A673 (cell line): ENCODE data around the gene ERBB2. TPM values are rescaled to one million over a fixed set of nuclear protein-coding genes. Genes with fewer than 3 reads are reported as not detected.

Source experiments
- BruUV-seq: library from RNA; stranded (reverse); fragments of 400-500 nt; replicated peaks from 2 replicates; lab custom pipeline; 2021; lab: Mats Ljungman, UMichigan
- CTCF ChIA-PET: fragments of 300-600 bp; sonication (Branson Sonifier 250); formaldehyde crosslinking; loops from one replicate; lab custom pipeline; 2022; ENCODE audit warnings: antibody characterized with exemption; lab: Charles Lee
- POLR2A ChIA-PET: fragments of 300-600 bp; sonication (Branson Sonifier 250); formaldehyde crosslinking; loops from one replicate; lab custom pipeline; 2022; ENCODE audit warnings: antibody characterized with exemption; ENCODE audit not compliant: low non-redundant PET; lab: Charles Lee
- DNase-seq: peaks from one replicate; pipeline ENCODE4 v3.0.0-alpha.2; 2015; ENCODE audit warnings: low spot score
- H3K27ac ChIP-seq: fragments of 200-600 bp; sonication (generic); 2 replicates; pipeline ENCODE4 v1.5.1; 2016; ENCODE audit warnings: mixed run types, low read depth, mild to moderate bottlenecking, mixed read lengths, antibody characterized with exemption, low read length; ENCODE audit not compliant: poor library complexity, severe bottlenecking
- H3K27me3 ChIP-seq: fragments of 200-600 bp; sonication (generic); replicated peaks from 2 replicates; pipeline ENCODE4 v1.6.1; 2017; ENCODE audit warnings: mixed run types, low read depth, mild to moderate bottlenecking, mixed read lengths, antibody characterized with exemption, low read length; ENCODE audit not compliant: insufficient read depth, poor library complexity
- H3K36me3 ChIP-seq: fragments of 200-600 bp; sonication (generic); 2 replicates; pipeline ENCODE4 v1.6.1; 2016; ENCODE audit warnings: mixed run types, mild to moderate bottlenecking, mixed read lengths, antibody characterized with exemption, low read length; ENCODE audit not compliant: insufficient read depth, poor library complexity, severe bottlenecking
- H3K4me1 ChIP-seq: fragments of 200-600 bp; sonication (generic); 2 replicates; pipeline ENCODE4 v1.6.1; 2017; ENCODE audit warnings: mixed run types, mild to moderate bottlenecking, mixed read lengths, antibody characterized with exemption, low read length; ENCODE audit not compliant: insufficient read depth, poor library complexity, severe bottlenecking
- H3K4me3 ChIP-seq: fragments of 200-600 bp; sonication (generic); 2 replicates; pipeline ENCODE4 v1.5.1; 2016; ENCODE audit warnings: low read depth, mixed run types, mild to moderate bottlenecking, mixed read lengths, low read length; ENCODE audit not compliant: poor library complexity, severe bottlenecking
- H3K9me3 ChIP-seq: fragments of 200-600 bp; sonication (generic); 2 replicates; pipeline ENCODE4 v1.6.1; 2016; ENCODE audit warnings: mixed run types, low read depth, mild to moderate bottlenecking, mixed read lengths, antibody characterized with exemption, low read length; ENCODE audit not compliant: poor library complexity, severe bottlenecking
- CTCF ChIP-seq: fragments of 300-800, 200-600 bp; sonication (generic); conservative IDR thresholded peaks from 2 replicates; pipeline ENCODE4 v1.5.1; 2017; ENCODE audit warnings: low read depth, mild to moderate bottlenecking, antibody characterized with exemption, low read length, moderate library complexity, mixed read lengths
- EZH2 ChIP-seq: fragments of 200-600 bp; sonication (generic); IDR thresholded peaks from 2 replicates; pipeline ENCODE4 v1.6.1; 2017; ENCODE audit warnings: borderline replicate concordance, low read depth, mild to moderate bottlenecking, mixed read lengths, antibody characterized with exemption, low read length; ENCODE audit not compliant: poor library complexity, severe bottlenecking
- intact Hi-C: fragments of 100-400 bp; cut with micrococcal nuclease; formaldehyde crosslinking; loops from one replicate; pipeline ENCODE4 v1.10.0; 2022; ENCODE audit not compliant: unreplicated experiment
- total RNA-seq: library from RNA; stranded (reverse); gene quantifications from 2 replicates; pipeline ENCODE4 v1.2.3, GENCODE V29; 2021

The ERBB2 gene
- total RNA-seq, 1 experiment from 2014 or later: 11.1 TPM

GRCh38 chr17:39673335-39674081, 26.4 kb upstream of the ERBB2 start:
- H3K36me3 ChIP-seq: no peaks in the 10 kb centered on the region
- no peak overlapping the region for H3K4me3 ChIP-seq
- no peak for DNase-seq
- intact Hi-C loops: no loop called here
- H3K9me3 ChIP-seq: no peaks in the 10 kb centered on the region
- H3K27me3 ChIP-seq: no peaks in the 10 kb centered on the region
- BruUV-seq: no TSS peak
- H3K4me1 ChIP-seq: no peaks in the 10 kb centered on the region
- H3K27ac ChIP-seq: no peak overlapping the region
- CTCF ChIA-PET: interaction anchor here (0.5 kb wide), 1 partner anchor 428 kb away, joined by 4 read pairs; no protein-coding TSS in a partner anchor
- no peak for TF ChIP-seq EZH2
- TF ChIP-seq CTCF: no peak
- POLR2A ChIA-PET: no interaction called here

GRCh38 chr17:39674179-39674578, 25.7 kb upstream of the ERBB2 start:
- intact Hi-C loops: no loop called here
- Histone ChIP-seq H3K27me3 (no peaks in the 10 kb centered on the region), H3K27ac (no peak overlapping the region), H3K4me3 (no peak overlapping the region), H3K9me3 (no peaks in the 10 kb centered on the region), H3K36me3 (no peaks in the 10 kb centered on the region), H3K4me1 (no peaks in the 10 kb centered on the region)
- no peak for DNase-seq
- POLR2A ChIA-PET: no interaction called here
- TF ChIP-seq CTCF: no peak
- TF ChIP-seq EZH2: no peak
- no TSS peak for BruUV-seq
- CTCF ChIA-PET: no interaction called here

DNA sequence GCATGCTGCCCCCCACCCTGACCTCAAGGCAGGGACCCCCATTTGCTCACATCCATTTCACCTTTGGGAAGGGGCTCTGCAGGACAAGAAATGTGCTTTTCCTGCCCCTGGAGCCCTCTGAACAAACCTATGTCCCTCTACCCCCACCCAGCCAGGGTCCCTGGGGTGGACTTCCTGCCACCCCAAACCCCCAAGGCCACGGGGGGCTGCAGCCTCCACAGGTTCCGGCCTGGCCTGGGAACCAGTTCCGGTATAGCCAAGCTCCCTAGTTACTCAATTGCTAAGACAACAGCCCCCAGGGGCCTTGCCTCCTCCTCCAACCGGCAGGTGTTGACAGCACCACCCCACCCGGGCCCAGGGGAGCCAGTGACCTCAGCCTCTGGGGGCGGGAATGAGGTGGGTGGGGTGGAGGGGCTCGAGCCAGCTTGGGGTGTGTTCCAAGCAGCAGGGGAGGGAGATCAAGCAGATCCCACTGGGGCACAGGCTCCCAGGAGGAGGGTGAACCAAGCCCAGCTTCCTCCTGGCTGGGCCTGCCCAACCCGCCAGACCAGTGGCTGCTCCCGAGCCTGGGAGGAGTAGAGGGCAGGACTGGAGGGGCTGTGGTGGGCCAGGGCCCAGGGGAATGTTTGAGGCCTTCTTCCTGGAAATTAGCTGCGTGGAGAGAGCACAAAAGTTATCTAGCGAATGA, 25.0 kb upstream of the ERBB2 start:
- intact Hi-C loops: no loop called here
- ChIA-PET POLR2A (no interaction called here), CTCF (no interaction called here)
- BruUV-seq: no TSS peak
- H3K4me1 ChIP-seq: no peaks in the 10 kb centered on the region
- H3K36me3 ChIP-seq: no peaks in the 10 kb centered on the region
- no peak overlapping the region for H3K4me3 ChIP-seq
- DNase-seq: no peak
- TF ChIP-seq CTCF (no peak), EZH2 (no peak)
- no peaks in the 10 kb centered on the region for H3K9me3 ChIP-seq
- H3K27me3 ChIP-seq: no peaks in the 10 kb centered on the region
- no peak overlapping the region for H3K27ac ChIP-seq
